ENCODE measurements around the gene SLC38A8.

- TF ChIP-seq CTCF (IDR thresholded peaks at IDR 0.05) (no peak), POLR2AphosphoS5 (IDR thresholded peaks at IDR 0.05) (no peak), POLR2A (IDR thresholded peaks at IDR 0.05) (no peak), EP300 (IDR thresholded peaks at IDR 0.05) (no peak)
Observed at GRCh38 chr16:84063980-84064379, 21.4 kb upstream of the SLC38A8 start.

Measured in suprapubic skin (tissue), 4 donors.